Gastroesophageal sphincter (tissue), 4 donors: Measurements from ENCODE around the gene TMBIM4. TPM values are rescaled to one million over a fixed set of nuclear protein-coding genes. Genes with fewer than 3 reads are reported as not detected.
A peak's percentile ranks its signal among the peaks of the same experiment; 100 is the strongest.

Experiments used
- ATAC-seq: fragments of 150-250 bp; one replicate; pipeline ENCODE4 v1.9.1; 2016; ENCODE audit warnings: mild to moderate bottlenecking, moderate library complexity
- H3K27ac ChIP-seq, 4 donors: fragments of 200-600 bp; sonication (generic) in 3 of 4; 1 replicate in 3 of 4; 2 replicates in 1 of 4; pipeline ENCODE4 v1.5.1; 2016 to 2019
- H3K27me3 ChIP-seq: fragments of 200-600 bp; sonication (generic); one replicate; pipeline ENCODE4 v1.5.1; 2019
- H3K36me3 ChIP-seq, 2 donors: fragments of 200-600 bp; sonication (generic); one replicate each; pipeline ENCODE4 v1.5.1; 2019; ENCODE audit warnings: control low read depth in 1 of 2
- H3K4me1 ChIP-seq, 3 donors: fragments of 200-600 bp; sonication (generic); 1 replicate in 2 of 3; 2 replicates in 1 of 3; pipeline ENCODE4 v1.5.1; 2016 to 2019; ENCODE audit warnings: control low read depth in 2 of 3
- H3K4me3 ChIP-seq, 2 donors: fragments of 200-600 bp; sonication (generic); one replicate each; pipeline ENCODE4 v1.5.1; 2019; ENCODE audit warnings: mild to moderate bottlenecking in 1 of 2, moderate library complexity in 1 of 2
- H3K9me3 ChIP-seq, 3 donors: fragments of 200-600 bp; sonication (generic); one replicate each; pipeline ENCODE4 v1.5.1; 2017 to 2019; ENCODE audit warnings: control low read depth in 2 of 3
- CTCF ChIP-seq, 4 experiments: fragments of 200-600 bp in 2 of 4; fragments of 450-650 bp in 2 of 4; sonication (generic) in 1 of 4; IDR thresholded peaks; one replicate each; pipeline ENCODE4 v1.5.1; 2017 to 2019; ENCODE audit warnings: antibody characterized with exemption in 4 of 4, mild to moderate bottlenecking in 2 of 4, moderate library complexity in 2 of 4
- EP300 ChIP-seq: sonication (generic); formaldehyde crosslinking; IDR thresholded peaks from one replicate; pipeline ENCODE4 v1.6.1; 2017; ENCODE audit warnings: antibody characterized with exemption, mild to moderate bottlenecking
- POLR2A ChIP-seq, 2 donors: fragments of 450-650 bp; IDR thresholded peaks; one replicate each; pipeline ENCODE4 v1.6.1; 2017; ENCODE audit warnings: antibody characterized with exemption in 2 of 2, mild to moderate bottlenecking in 2 of 2, moderate library complexity in 1 of 2
- POLR2AphosphoS5 ChIP-seq: sonication (generic); formaldehyde crosslinking; IDR thresholded peaks from one replicate; pipeline ENCODE4 v1.6.1; 2017; ENCODE audit warnings: antibody characterized with exemption
- WGBS, 2 donors: methylation state at CpG; one replicate each; pipeline ENCODE4 v1.1.5; 2018; ENCODE audit warnings: low coverage in 1 of 2; 5-methylcytosine and 5-hydroxymethylcytosine counted together
- total RNA-seq, 4 donors: library from RNA; depleted of rRNA; stranded (reverse); fragments of >200 nt; gene quantifications; one replicate each; pipeline ENCODE4 v1.1.0, GENCODE V29; 2016

TMBIM4 gene
- total RNA-seq, 4 donors from 2014 or later: 150 to 162 (median 156) TPM

GRCh38 chr12:66170606-66171005 lies 810 bp upstream of the TMBIM4 start:
- Histone ChIP-seq H3K36me3 (no peaks in the 10 kb centered on the region), H3K4me1 (peaks cover 0 to 31% (median 7%) of the 10 kb centered on the region in 3 donors), H3K9me3 (no peaks in the 10 kb centered on the region), H3K27ac (peak overlapping the region; percentile 90 to 100 (median 98)), H3K27me3 (no peaks in the 10 kb centered on the region), H3K4me3 (peak overlapping the region; percentile 55 to 65)
- 86 to 100% methylated on average over 2 to 3 of the region's 3 CpGs for WGBS, 2 donors
- no peak for ATAC-seq
- no peak for TF ChIP-seq EP300
- no peak for TF ChIP-seq CTCF (IDR thresholded peaks at IDR 0.05)
- no peak for TF ChIP-seq POLR2AphosphoS5
- no peak for TF ChIP-seq POLR2A (IDR thresholded peaks at IDR 0.05)

DNA sequence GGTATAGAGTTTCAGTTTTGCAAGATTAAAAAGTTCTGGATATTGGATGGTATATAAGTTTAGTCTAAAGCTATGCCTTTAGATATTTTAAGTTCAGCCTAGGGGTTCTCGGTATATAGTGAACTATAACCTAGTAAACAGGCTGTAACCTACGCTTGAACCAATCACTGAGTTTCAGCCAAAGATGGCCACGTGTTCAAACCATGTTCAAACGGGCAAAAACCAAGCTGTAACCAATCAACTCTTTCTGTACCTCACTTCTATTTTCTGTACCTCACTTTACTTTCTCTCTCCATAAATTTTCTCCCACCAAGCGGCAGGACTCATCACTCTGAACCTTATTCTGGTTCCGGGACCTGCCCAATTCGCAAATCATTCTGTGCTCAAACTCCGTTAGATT lies 1.4 kb downstream of the TMBIM4 start:
- H3K36me3 ChIP-seq: no peaks in the 10 kb centered on the region
- ATAC-seq: no peak
- WGBS, 2 donors: 79 to 81% methylated on average over 8 of the region's 8 CpGs

DNA sequence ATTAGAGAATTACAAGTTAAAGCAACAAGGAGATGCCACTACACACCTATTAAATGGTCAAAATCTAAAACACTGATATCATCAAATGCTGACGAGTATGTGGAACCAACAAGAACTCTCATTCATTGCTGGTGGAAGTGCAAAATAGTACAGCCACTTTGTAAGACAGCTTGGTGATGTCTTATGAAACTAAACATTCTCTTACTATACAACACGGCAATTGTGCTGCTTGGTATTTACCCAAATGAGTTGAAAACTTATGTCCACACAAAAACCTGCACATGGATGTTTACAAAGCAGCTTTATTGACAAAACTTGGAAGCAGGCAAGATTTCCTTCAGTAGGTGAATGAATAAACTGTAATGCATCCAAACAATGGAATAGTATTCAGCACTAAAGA lies 3.2 kb downstream of the TMBIM4 start:
- TF ChIP-seq POLR2AphosphoS5: no peak
- TF ChIP-seq CTCF (IDR thresholded peaks at IDR 0.05): no peak
- TF ChIP-seq EP300: no peak
- TF ChIP-seq POLR2A (IDR thresholded peaks at IDR 0.05): no peak
- no peak for ATAC-seq
- no peak overlapping the region for H3K27ac ChIP-seq
- WGBS, 2 donors: 95 to 97% methylated on average over 2 of the region's 2 CpGs
- no peaks in the 10 kb centered on the region for H3K9me3 ChIP-seq
- no peak overlapping the region for H3K4me3 ChIP-seq
- H3K4me1 ChIP-seq: peaks cover 0 to 51% (median 10%) of the 10 kb centered on the region in 3 donors
- no peaks in the 10 kb centered on the region for H3K36me3 ChIP-seq
- H3K27me3 ChIP-seq: no peaks in the 10 kb centered on the region

More for the DNA sequence above, 1.4 kb downstream of the TMBIM4 start:
- peak overlapping the region; percentile 90 to 100 (median 98) for H3K27ac ChIP-seq
- peak overlapping the region; percentile 55 to 65 for H3K4me3 ChIP-seq
- peaks cover 0 to 33% (median 7%) of the 10 kb centered on the region in 3 donors for H3K4me1 ChIP-seq
- TF ChIP-seq POLR2A (IDR thresholded peaks at IDR 0.05): no peak
- no peak for TF ChIP-seq POLR2AphosphoS5
- no peak for TF ChIP-seq CTCF (IDR thresholded peaks at IDR 0.05)
- TF ChIP-seq EP300: no peak
- no peaks in the 10 kb centered on the region for H3K27me3 ChIP-seq
- H3K9me3 ChIP-seq: no peaks in the 10 kb centered on the region

GRCh38 chr12:66165141-66165540 lies 4.7 kb downstream of the TMBIM4 start:
- TF ChIP-seq POLR2A (IDR thresholded peaks at IDR 0.05): no peak
- TF ChIP-seq CTCF (IDR thresholded peaks at IDR 0.05): no peak
- no peak for TF ChIP-seq POLR2AphosphoS5
- no peak for TF ChIP-seq EP300
- no peak for ATAC-seq
- no peak overlapping the region for H3K27ac ChIP-seq
- peaks cover 0 to 10% of the 10 kb centered on the region in 2 donors for H3K36me3 ChIP-seq
- no peak overlapping the region for H3K4me3 ChIP-seq
- 85 to 100% methylated on average over 2 of the region's 2 CpGs for WGBS, 2 donors
- H3K27me3 ChIP-seq: no peaks in the 10 kb centered on the region
- H3K4me1 ChIP-seq: peaks cover 0 to 49% (median 10%) of the 10 kb centered on the region in 3 donors
- no peaks in the 10 kb centered on the region for H3K9me3 ChIP-seq

DNA sequence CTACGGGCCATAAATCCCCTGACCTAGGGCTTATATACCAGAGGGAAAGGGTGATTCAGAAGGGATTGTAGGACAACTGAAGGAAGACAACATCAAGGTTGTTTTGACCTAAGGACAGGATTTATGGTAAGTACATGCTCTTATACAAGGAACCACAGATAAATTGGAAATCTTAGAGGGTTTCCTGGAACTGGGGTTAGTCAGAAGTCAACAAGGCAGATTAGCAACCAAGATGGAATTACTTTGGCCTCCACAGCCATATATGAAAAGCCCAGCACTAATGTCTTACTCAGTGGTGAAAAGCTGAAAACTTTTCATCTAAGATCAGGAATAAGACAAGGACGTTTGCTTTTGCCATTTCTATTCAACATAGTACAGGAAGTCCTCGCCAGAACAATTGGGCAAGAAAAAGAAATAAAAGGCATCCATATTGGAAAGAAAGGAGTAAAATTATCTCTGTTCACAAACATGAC lies 5.4 kb downstream of the TMBIM4 start:
- H3K4me3 ChIP-seq: no peak overlapping the region
- H3K4me1 ChIP-seq: peaks cover 0 to 48% (median 10%) of the 10 kb centered on the region in 3 donors
- no peak overlapping the region for H3K27ac ChIP-seq
- ATAC-seq: no peak
- H3K36me3 ChIP-seq: peaks cover 0 to 17% of the 10 kb centered on the region in 2 donors
- TF ChIP-seq CTCF (IDR thresholded peaks at IDR 0.05) (no peak), POLR2AphosphoS5 (no peak), POLR2A (IDR thresholded peaks at IDR 0.05) (no peak), EP300 (no peak)
- no peaks in the 10 kb centered on the region for H3K27me3 ChIP-seq
- no peaks in the 10 kb centered on the region for H3K9me3 ChIP-seq
- 75 to 100% methylated on average over 1 to 3 of the region's 3 CpGs for WGBS, 2 donors
